ENCODE data around the gene USP22.
"Not testable (repeated sequence)": the region's sequence is repeated elsewhere in the genome, so short reads cannot be mapped to it uniquely, and the experiment has no call there.

The USP22 gene

DNA sequence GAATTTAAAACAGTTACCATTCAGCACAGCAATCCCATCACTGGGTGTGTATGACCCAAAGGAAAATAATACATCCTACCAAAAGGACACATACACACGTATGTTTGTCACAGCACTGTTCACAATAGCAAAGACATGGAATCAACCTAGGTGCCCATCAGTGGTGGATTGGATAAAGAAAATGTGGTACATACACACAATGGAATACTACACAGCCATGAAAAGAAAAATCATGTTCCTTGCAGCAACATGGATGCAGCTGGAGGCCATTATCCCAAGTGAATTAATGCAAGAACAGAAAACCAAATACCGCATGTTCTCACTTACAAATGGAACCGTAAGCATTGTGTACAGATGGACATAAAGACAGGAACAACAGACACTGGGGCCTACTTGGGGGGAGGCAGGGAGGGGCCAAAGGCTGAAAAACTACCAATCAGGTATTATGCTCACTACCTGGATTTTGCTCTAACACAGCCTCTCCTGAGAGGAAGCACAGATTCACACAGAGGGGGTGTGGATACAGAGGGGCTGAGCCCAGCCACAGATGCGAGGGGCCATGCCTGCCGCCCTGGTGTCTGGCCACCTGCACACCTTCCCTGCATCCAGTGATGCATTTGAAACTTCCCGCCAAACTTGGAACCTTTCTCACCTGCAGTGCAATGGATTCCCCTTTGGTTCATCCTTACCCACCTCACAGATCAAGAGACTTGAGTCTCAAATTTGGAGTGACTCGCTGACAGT is 55.9 kb downstream of the USP22 start:
- DNase-seq = no peak

DNA sequence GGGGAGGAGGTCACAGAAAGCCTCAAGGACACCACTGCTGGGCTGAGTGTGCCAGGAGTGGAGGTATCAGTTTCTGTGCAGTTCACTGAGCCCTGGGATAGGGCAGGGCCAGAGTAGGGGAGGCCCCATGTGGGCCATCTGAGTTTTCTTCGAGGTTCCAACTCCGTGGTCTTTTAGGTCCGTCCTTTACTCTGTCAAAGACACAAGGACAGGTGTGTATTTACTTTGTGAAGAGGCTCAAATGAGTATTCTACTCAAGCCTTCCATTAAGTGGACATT is 59.5 kb downstream of the USP22 start:
- DNase-seq = no peak

DNA sequence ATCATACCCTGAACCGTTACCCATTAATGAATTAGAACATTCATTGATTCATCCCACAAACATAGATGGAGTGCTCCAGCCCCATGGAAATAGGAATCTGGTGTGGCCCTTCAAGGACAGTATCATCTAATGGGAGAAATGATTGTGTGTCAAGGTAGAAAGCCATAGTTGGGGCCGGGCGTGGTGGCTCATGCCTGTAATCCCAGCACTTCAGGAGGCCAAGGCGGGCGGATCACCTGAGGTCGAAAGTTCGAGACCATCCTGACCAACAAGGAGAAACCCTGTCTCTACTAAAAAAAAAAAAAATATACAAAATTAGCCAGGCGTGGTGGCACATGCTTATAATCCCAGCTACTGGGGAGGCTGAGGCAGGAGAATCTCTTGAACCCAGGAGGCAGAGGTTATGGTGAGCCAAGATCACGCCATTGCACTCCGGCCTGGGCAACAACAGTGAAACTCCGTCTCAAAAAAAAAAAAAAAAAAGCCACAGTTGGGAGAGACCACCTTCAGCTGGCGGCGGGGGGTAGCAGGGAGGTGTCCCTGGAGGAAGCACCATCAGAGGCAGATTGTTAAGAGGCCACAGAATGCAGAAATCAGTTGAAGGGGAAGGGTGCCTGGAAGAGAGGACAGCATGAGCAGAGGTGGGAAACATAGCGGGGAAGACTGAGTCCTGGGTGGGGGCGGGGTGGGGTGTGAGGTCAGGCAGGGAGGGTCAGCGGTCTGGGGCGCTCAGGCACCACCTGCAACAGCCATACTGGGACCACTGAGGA is 60.0 kb downstream of the USP22 start:
- no peak for DNase-seq

DNA sequence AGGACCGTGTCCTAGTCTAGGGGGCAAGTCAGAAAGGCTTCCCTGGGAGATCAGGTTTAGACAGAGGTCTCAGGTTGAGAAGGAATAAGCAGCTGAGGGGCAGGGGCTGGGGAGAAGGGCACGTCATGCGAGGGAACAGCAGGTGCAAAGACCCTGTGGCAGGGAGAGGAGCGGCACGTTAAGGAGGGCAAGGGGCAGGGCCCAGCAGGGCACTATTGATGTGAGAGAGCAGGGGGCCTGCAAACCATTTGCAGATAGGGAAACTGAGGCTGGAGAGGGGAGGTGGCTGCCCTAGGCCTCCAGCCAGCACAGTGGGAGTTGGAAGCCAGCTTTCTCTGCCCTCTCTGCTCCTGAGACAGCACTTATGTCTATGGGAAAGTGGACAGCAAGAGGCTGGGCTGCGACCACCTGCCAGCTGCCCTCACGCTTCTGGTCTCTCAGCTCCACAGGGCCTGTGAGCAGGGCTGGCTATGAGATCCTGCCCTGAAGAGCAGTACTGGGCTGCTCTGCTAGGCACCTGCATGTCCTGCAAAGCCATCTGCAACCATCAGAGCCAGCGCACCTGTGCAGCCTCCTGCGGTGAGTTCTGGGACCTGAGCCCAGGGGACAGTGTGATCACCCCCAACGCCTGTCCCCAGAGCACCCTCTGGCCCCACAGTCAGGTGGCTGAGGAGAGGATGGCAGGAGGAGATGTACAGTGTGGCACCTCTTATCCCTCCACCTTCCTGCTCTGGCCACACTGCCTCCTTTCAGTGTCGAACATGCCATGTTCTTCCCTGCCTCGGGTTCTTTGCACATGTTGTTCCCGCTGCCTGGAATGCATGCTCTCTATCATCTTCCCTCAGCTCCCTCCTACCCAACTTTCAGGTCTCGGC is 61.5 kb downstream of the USP22 start:
- no peak for DNase-seq

DNA sequence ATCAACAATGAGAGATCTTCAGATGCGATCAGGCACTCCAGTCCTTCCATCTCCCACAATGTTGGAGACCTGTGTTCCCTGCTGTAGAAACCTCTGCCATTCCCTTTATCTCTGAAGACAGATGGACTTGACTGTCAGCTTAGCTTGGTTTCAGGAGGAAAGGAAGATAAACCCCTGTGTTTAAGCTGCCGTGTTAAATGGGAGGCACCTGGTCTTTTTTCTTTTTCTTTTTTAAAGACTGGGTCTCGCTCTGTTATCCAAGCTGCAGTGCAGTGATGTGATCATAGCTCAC is 63.1 kb downstream of the USP22 start:
- no peak for DNase-seq

DNA sequence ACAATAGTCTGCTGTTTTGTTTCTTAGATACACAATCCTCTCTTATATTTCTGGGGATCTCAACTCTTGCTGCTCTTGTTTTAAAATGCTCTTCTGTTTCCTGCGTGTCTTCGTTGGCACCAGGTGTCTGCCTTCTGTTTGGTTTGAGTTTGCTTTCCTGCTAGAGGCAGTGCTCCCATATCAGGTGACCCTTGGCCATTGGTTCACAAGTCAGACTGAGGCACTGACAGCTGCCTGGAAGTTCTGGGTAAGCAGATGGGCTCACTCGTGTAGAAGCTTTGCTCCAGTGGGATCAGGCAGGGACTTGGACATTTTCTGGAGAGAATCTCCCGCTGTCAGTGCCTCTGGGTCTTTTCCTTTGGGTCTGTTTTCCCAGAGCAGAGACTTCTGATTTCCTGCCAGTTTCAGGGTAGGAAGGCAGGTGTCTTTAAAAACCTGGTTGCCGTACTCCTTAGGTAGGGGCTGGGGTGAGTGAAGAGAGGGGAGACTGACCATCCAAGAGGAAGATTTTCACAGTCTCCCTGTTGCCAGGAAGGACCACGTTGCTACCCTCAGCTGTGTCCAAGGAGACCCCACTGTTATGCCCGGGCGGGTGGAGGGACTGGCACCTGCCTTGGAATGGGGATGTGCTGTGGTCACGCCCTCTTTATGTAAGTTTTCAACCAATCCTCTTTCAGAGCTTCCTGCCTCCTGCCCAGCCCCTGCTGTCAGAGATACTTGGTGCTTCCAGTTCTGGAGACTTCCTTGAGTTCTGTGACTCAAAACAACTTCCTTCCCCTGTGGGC is 63.6 kb downstream of the USP22 start:
- not testable (repeated sequence) for DNase-seq

DNA sequence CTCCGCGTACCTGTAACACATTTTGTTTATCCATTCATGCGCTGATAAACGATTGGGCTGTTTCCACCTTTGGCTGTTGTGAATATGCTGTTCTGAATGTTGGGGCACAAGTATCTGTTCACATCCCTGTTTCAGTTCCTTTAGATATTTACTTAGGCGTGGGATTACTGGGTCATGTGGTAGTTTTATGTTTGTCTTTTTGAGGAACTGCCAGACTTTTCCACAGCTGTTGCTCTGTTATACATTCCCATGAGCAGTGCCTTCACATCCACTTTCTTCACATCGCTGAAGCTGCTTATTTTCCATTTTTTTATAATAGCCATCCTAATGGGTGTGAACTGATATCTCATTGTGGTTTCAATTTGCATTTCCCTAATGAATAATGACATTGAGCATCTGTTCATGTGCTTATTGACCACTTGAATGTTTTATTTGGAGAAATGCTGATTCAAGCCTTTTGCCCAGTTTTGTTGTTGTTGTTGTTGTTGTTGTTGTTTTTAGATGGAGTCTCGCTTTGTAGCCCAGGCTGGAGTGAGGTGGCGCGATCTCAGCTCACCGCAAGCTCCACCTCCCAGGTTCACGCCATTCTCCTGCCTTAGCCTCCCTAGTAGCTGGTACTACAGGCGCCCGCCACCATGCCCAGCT is 65.1 kb downstream of the USP22 start:
- not testable (repeated sequence) for DNase-seq

DNA sequence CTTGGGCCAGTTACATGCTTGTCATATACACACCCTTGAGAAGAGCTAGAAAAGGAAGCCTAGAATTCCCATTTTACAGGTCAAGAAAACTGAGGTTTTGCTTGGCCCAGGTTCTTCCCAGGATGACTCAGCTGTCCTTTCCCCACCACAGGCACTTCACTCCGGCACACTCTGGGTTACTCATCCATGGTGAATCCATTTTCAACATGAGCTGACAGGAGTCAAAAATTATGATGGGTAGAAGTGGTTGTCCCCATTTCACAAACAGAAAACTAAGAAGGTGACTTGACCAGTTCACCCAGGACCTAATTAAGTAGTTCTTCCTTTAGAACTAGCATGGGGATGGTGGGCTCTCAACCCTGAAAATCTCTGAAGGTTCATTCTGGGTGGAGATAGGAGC is 67.2 kb downstream of the USP22 start:
- no peak for DNase-seq

DNA sequence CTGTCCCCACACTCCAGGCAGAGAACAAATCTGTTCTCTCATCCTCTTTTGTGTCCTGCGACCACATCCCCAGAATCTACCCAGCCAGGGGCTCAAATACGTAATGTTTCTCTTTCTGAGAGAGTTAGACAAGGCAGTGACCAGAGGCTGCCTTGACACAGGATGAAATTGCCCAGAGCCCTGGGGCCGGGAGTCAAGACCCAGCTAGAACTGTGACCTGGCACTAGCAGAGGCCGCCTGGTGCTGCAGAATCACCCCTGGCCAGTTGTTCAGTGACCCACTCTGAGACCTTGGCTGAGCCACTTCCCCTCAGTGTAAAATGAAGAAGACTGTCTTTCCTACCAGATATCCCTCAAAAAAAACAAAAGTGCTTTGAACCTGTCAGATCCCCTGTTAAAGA is 72.5 kb downstream of the USP22 start:
- no peak for DNase-seq

DNA sequence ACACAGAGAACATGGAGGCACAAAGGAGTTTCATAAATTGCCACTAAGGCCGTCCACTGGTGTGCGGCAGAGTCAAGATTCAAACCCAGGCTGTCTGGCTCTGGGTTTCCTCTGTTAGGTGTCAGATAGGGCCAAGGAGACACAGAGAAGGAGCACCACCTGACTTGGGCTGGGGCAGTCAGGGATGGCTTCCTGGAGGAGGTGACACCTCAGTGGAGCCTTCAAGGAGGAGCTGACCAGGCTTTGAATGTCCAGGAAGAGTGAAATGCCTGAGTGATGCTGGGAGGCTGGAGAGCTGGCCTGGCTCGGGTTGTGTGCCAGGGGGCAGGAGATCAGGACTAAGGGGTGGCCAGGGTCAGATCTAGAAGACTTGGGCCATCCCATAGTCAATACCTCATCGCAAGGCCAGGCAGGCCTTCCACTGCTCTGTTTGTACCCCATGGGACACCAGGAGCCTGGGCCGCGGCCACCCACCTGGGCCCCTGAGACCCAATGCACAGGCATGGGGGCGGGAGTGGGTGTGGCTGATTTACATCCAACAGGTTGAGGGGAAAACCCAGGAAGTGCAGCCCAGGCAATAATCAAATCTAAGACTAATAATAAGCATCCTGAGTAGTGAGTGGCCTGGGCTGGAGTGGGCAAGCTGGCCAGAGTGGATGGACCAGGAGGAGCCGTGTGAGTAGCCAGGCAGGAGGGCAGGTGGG is 73.7 kb downstream of the USP22 start:
- no peak for DNase-seq

DNA sequence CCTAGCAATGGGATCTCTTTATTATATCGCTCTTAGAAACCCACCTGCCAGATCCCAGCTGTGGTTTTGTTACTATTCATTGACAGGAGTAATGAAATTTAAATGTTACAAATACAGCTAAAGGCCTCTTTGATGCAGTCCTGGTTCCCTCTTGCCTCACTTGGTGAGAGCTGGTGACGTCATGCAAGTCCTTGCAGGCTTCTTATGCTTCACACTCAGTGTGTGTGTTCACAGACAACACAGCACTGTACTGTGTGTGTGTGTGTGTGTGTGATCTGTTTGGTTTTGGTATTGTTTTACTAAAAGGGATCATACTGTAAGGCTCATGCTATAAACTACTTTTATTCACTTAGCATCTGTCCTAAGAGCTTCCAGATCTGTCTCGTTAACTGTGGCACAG is 75.0 kb downstream of the USP22 start:
- DNase-seq = no peak

DNA sequence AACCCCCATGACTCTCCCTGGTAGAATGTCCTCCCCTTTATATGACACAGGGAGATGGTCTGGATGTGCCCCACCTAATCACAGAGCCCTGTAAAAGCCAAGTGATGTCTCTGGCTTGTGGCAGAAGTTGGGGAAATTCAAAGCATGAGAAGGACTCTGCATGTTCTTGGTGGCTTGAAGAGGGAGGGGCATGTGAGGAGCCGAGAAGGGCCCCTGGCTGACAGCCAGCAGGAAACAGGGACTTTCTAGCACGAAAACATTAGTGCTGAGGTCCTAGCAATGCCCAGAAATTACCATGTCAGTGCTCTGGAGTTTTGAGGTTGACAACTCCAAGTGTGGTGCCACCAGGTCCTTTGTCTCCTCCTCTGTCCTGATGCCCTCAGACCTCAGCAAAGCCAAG is 75.9 kb downstream of the USP22 start:
- no peak for DNase-seq

DNA sequence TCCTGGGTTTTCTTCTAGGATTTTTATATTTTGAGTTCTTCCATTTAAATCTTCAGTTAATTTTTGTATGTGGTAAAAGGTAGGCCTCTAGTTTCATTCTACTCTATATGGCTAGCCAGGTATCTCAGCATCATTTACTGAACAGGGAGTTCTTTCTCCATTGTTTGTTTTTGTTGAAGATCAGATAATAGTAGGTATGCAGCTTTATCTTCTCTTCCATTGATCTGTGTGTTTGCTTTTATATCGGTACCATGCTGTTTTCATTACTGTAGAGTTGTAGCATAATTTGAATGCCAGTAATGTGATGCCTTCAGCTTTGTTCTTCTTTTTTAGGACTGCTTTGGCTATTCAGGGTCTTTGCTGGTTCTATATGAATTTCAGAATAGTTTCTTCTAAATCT is 77.3 kb downstream of the USP22 start:
- DNase-seq = no peak

DNA sequence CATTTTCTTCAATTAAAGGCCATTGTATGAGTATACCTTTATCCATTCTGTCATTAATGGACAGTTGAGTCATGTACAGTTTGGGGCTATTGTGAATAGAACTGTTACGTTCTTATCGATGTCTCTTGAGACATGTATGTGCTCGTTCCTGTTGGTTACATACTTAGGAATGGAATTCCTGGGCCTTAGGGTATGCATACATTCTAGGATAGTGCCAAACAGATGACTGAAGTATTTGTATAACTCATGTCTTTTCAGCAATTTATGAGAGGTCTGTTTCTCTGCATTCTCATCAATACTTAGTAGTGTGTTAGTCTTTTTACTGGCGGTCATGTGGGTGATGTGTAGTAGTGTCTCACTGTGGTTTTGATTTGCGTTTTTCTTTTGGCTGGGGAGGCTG is 81.2 kb downstream of the USP22 start:
- no peak for DNase-seq

DNA sequence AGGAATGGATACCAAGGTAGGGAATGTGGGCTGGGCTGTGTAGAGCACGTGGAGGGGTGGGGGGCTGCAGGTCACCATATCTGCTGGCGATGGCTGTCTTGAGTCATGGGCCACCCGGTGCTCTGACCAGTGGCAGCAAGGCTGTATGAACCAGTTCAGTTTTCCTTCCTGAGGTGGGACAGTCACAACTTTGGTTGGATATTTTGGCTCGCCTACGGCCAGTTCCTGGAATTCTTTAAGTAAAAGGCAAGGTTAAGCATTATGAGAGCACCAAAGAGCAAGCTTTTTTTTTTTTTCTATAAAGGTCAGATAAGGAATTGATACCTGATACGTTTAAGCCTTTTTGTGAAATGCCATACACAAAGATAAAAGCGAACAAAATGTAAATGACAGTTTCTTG is 81.9 kb downstream of the USP22 start:
- no peak for DNase-seq

DNA sequence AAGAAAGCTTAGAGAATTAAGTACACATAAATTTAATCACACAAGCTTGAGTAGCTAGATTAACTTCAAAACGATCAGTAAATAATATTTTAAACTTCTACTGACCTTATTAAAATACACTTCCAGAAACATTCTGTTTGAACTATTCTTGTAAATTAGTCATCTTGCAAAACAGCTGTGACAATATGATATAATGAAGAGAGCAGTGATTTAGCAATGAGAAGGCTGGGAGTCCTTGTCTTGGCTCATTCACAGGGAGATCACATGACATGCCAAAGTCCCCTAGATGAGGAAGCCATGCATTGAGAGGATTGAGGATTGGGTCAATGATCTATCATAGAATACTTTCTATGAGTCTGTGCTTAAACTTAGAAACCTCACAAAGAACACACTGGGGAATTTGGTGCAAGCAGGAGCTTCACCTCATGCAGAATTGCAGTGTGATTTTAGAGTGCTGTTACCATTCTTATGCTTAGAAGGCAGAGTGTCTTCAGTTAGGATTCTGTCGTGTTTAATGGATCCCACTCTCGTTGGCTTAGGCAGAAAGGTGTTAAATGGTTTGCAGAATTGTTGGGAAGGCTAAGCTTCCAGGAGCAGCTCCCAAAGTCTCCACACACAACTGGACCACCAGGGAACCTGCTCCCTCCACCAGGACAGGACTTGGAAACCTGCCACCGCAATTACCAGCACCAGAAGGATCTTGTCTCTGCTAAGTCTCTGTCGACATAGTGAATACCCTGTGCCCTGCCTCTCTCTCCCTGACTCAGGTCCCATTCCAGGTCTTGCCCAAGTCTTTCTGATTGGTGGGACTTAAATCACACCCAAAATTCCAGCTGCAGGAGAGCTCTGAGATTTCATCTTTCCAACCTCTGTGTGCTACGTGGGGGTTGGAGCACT is 87.1 kb downstream of the USP22 start:
- no peak for DNase-seq

DNA sequence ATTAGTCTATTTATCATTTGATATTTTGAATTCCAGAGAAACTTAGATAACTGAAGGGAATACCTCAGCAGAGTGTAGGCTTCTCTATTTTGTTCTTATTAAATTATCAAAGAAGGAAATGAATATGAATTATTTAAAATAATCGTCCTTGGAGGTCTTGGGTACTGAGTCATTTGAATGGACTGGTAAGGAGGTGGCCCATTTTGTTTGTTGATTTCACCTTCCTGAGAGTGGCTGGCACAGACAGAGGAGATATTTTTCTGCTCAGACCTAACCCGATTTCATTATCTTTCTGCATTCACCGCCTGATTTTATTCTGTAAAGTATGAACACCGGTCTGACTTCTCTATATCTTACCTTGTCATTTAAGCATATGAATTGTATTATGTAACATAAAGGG is 88.0 kb downstream of the USP22 start:
- DNase-seq = no peak

DNA sequence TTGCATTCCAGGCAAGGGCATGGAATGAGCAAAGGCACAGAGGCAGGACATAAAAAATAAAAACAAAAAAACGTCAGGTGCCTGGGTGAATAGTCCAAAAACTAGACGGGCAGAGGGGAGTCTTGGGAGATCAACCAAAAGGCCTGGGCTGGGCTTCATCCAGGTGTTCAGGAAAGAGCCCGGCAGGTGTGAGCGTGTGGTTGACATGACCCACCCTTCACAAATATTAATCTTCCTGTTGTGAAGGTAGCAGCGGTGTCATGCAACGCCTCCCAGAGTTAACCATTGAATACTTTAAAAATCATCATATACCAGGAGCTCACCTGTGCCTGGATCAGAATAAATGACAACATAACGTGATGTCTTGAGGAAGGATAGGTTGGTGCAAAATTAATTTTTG is 90.6 kb downstream of the USP22 start:
- DNase-seq = no peak

All from CD4-positive, alpha-beta T cell treated with Interleukin-4 for 4 hours (primary cell).